ENCODE data around the gene ZSWIM1.
"Not testable (repeated sequence)": the region's sequence is repeated elsewhere in the genome, so short reads cannot be mapped to it uniquely, and the experiment has no call there.

The ZSWIM1 gene

DNA sequence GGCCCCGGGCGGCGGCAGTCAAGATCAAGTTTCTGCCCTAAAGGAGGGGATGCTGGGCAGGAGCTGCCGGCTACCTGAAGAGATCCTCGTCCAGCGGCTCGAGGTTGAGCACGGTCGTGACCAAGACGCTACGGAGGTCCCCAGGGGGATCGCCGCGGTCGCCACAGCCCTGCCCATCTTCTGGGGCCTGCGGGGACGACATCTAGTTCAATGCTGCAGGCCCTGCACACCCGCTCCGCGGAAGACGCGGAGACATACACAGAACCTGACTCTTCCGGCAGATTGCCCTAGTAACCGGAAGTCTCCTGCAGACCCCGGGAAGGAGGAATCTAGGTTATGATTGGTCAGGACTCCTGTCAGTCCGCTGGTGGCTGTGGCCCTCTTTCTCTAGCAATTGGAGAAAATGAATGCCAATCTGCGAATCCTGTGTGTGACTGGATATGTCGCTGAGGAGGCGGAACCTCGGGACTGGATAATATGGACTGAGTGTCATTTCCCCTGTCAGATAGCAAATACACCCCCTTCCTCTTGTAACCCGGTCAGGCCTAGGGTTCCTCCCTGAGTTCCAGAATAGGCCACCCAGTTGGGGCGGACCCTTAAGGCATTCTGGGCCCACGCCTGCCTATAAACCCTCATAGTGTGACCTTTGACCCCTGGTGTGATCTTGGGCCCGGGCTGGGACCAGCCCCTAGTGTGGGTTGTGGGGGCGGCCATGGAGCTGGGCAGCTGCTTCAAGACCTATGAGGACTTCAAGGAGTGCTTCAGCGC, 23.7 kb upstream of the ZSWIM1 start, which contains the start of the genes ACOT8 and ZSWIM3:
ACOT8 (minus strand) TSS at position 279 of the 768 bp plus-strand sequence; CDS start at position 202, 77 bp downstream.
ZSWIM3 (plus strand) TSS at position 501 of the 768 bp plus-strand sequence; CDS start at position 713, 212 bp downstream.
- peak; percentile 99 for DNase-seq

- DNase-seq, result peak; percentile 11
Observed at GRCh38 chr20:45857882-45858216, 23.2 kb upstream of the ZSWIM1 start.

DNA sequence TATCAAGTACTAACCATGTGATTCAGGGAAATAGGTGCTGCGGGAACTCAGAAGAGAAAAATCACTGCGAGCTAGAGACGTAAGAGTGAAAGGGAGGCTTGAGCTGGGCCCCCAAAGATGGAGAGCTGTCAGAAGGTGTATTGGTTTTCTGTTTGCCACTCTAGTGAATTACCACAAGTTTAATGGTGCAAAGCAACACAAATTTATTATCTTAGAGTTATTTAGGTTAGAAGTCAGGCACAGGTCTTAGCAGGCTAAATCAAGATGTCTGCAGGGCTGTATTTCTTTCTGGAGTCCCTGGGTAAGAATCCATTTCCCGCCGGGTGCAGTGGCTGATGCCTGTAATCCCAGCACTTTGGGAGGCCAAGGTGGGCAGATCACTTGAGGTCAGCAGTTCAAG, 21.1 kb upstream of the ZSWIM1 start:
- DNase-seq, result no peak

DNA sequence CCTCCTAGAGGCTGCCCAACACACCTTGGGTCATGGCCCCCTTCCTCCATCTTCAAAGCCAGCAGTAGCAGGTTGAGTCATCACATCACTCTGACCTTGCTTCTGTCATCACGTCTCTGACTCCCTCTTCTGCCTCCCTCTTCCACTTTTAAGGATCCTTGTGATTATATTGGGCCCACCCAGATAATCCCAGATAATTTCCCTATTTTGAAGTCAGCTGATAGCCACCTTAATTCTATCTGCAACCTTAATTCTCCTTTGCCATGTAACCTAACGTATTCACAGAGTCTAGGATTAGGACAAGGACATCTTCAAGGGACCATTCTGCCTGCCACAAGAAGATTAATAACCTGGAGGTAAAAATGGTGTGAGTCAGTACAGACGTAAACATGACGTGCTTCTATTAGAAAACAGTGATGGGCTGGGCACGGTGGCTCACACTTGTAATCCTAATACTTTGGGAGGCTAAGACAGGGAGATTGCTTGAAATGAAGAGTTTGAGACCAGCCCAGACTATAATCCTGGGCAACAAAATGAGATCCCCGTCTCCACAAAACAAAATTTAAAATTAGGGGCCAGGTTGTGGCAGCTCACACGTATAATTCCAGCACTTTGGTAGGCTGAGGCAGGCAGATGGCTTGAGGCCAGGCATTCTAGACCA, 20.3 kb upstream of the ZSWIM1 start:
- no peak for DNase-seq

DNA sequence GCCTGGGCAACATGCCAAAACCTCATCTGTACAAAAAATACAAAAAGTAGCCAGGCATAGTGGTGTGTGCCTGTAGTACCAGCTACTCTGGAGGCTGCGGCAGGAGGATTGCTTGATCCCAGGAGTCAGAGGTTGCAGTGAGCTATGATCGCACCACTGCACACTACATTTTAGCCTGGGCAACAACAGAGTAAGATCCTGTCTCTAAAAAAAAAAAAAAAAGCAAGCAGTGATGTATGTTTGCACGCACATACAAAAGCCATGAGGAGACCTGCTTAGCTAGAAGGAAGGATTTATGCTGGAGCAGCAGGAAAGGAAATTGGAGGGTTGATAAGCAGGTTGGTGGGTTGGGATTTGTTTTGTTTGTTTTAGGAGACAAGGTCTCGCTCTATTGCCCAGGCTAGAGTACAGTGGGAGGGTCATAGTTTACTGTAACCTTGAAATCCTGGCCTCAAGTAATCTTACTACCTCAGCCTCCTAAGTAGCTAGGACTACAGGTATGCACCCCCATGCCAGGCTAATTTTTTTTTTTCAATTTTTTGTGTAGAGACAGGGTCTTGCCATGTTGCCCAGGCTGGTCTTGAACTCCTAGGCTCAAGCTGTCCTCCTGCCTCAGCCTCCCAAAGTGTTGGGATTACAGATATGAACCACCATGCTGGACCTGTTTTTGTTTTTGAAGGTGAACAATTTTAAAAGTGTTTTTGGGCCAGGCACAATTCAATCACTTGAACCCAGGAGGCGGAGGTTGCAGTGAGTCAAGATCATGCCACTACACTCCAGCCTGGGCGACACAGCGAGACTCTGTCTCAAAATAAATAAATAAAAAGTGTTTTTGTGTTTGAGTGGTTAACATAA, 19.6 kb upstream of the ZSWIM1 start:
- no peak for DNase-seq

GRCh38 chr20:45863543-45864470, 17.2 kb upstream of the ZSWIM1 start:
- DNase-seq, result no peak

GRCh38 chr20:45866454-45866853, 14.6 kb upstream of the ZSWIM1 start:
- no peak for DNase-seq

- DNase-seq, result no peak
Observed at GRCh38 chr20:45867136-45867818, 13.8 kb upstream of the ZSWIM1 start.

DNA sequence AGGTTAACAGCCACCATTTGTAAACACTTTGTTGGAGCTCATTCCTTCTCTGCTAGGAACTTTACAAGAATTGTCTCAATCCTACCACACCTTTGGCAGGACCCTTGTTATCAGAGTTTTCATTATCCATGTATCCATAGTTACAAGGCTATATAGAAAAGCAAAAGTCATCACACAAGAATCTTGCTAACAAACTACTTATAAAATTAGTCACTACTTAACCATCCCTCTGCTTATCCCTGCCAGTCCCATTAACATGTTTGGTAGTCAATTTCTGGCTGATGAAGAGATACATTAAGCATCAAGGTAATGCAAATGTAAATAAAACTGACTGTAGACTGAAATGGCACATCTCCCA, 13.2 kb upstream of the ZSWIM1 start:
- no peak for DNase-seq

GRCh38 chr20:45872626-45873025, 8.4 kb upstream of the ZSWIM1 start:
- no peak for DNase-seq

DNA sequence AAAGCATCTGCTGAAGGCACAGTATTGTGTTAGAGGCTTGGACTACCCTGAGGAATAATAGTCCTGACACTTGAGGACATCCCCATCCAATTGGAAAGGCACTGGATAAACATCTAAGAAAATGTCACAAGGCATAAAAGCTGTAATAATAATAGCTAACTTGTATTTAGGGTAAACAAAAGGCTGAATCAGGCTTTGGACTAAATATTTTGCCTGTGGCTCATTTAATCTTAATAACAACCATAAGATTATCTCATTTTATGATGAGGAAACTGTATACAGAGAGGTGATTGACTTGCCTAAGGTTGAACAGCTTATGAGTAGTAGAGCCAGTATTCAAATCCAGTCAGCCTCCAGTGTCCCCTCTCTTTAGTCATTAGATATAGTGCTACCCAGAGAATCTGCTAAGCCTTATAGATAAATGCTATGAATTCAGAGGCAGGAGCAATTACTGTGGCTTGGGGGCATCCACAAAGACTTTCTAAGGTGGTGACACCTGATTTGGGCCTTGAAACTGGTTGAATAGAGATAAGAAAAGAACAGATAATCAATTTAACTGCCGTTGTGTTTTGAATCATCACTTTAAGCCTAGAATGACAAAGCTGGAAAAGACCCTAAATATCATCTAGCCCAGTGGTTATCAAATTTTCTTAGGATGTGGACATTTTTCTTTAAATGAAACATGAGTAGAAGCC, 7.5 kb upstream of the ZSWIM1 start:
- DNase-seq, result no peak

- DNase-seq, result not testable (repeated sequence)
Observed at GRCh38 chr20:45874104-45874481, 6.9 kb upstream of the ZSWIM1 start.

DNA sequence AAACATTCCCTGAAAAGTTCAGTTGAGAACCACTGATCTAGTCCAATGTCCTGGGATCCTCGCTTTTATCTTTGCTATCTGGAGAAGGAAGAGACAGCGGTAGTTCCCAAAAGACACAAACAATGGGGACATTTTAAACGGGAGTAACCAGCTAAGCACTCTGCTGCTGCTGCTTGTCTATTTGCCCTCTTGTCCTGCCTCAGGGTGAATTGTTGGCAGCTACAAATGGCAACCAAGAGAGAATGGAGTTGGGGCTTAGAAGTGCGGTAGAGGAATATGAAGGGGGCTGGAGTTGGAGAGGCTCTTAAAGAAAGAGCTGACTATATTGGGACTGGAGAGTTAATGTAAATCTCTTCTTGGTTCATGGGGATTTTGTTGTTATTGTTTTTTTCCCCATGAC, 6.5 kb upstream of the ZSWIM1 start:
- DNase-seq, result no peak

DNA sequence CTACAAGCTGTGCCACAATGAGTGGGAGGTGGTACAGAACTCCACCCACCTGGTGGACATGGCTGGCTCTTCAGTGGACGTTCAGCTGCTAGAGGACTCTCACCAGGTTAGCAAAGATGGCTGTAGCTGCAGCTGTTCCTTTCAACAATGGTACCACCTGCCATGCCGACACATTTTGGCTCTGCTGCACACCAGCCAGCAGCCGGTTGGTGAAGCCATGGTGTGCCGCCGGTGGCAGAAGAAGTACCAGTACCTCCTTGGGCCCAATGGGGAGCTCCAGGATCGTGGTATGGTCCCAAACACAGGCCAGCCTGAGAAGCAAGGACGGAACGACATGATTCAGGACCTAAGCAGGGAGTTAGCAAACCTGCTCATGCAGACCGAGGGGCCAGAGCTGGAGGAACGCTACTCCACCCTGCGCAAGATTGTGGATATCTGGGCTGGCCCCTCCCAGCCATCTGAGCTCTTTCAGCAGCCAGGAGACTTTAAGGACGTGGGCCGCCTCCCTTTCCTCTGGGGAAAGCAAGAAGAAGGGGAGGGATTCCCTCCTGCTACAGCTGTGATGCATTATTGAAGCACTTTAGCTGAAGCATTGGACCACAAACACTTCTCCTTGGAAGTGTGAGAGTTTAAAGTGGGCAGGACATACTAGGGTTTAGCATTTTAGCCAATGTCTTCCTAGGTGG, 2.8 kb upstream of the ZSWIM1 start:
- no peak for DNase-seq

DNA sequence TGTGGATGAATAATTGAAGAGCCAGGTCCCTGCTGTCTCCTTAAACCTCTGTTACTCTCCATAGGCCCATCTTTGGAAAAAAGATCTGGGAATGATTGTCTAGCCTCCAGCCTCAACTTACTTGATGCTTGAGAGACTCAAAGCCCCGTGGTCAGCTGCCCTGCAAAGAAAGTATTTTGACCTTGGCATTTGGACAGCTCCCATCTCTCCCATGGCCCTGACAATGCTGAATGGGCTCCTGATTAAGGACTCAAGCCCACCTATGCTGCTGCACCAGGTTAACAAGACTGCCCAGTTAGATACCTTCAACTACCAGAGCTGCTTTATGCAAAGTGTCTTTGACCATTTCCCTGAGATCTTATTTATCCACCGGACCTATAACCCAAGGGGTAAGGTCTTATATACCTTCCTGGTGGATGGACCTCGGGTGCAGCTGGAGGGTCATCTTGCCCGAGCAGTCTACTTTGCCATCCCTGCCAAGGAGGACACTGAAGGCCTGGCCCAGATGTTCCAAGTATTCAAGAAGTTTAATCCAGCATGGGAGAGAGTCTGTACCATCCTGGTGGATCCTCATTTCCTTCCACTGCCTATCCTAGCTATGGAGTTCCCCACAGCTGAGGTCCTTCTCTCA, 1.6 kb downstream of the ZSWIM1 start:
- DNase-seq, result no peak

GRCh38 chr20:45883100-45883469, 2.1 kb downstream of the ZSWIM1 start:
- DNase-seq, result no peak

GRCh38 chr20:45886590-45887345, 5.7 kb downstream of the ZSWIM1 start:
- no peak for DNase-seq

DNA sequence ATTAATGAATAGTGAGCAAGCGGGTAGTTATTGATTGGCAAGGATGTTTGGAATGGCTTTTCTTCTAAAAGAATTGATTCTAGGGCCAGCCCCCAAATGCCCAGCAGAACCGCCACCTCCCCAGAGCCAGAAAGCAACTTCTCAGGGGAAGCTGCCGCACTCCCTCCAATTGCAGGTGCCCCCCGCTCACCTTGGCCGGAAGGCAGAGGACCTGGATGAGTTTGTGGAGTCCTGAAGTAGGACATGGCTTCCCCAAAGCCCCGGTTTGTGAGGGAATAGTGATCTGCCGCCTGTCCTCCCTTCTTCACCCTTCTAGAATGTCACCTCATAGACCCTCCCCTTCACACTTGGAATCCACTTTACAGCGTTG, 6.3 kb downstream of the ZSWIM1 start, which contains the start of gene SPATA25:
SPATA25 (minus strand) TSS at position 277 of the 370 bp plus-strand sequence; CDS start at position 245, 32 bp downstream.
- DNase-seq, result no peak

DNA sequence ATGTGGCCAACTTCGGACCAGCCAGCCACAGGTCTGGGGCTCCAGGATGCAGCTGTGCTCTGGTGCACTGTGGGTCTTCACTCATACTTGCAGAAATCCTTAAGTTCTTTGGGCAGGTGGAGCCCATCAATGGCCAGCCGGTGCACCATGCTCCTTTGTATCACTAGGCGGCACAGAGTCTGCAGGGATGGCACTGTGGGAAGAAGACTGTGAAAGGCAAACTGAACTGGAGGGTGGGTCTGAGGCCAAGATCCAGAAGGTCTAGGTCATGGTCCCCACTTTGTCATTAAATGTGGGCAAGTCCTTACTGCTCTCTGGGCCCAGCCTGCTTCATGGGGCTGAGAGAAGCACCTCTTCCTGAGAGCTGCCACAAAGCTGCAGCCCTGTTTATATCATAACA, 7.7 kb downstream of the ZSWIM1 start:
- no peak for DNase-seq

All from GF-D8 (cell line).